ENCODE data around the gene FBXL3. TPM values are rescaled to one million over a fixed set of nuclear protein-coding genes. Genes with fewer than 3 reads are reported as not detected.
"Not testable (repeated sequence)": the region's sequence is repeated elsewhere in the genome, so short reads cannot be mapped to it uniquely, and the experiment has no call there.

FBXL3 gene
- total and polyA plus RNA-seq, 9 donors = 38.0 to 94.4 (median 54.9) TPM

- Histone ChIP-seq H3K27me3 (no peaks in the 10 kb centered on the region), H3K4me3 (no peak overlapping the region), H3K4me1 (ENCODE audit: insufficient read depth) (no peaks in the 10 kb centered on the region), H3K27ac (no peak overlapping the region), H3K36me3 (no peaks in the 10 kb centered on the region), H3K9me3 (no peaks in the 10 kb centered on the region)
- 95 to 98% (median 97%) methylated on average over 6 of the region's 6 CpGs for WGBS, 3 donors
- intact Hi-C loops (cut with DNase I) = no loop called here
- DNase-seq = no peak
- no peak for TF ChIP-seq EP300 (IDR thresholded peaks at IDR 0.05)
- TF ChIP-seq POLR2A (IDR thresholded peaks at IDR 0.05) = no peak
- no peak for TF ChIP-seq CTCF (IDR thresholded peaks at IDR 0.05)
Observed at GRCh38 chr13:76967031-76967430, 59.9 kb downstream of the FBXL3 start.

- Histone ChIP-seq H3K4me3 (no peak overlapping the region), H3K9me3 (peaks cover 0 to under 1% of the 10 kb centered on the region in 2 donors), H3K4me1 (ENCODE audit: insufficient read depth) (no peaks in the 10 kb centered on the region), H3K27ac (no peak overlapping the region), H3K27me3 (no peaks in the 10 kb centered on the region), H3K36me3 (no peaks in the 10 kb centered on the region)
- DNase-seq = peak; percentile 62 to 82 (median 74)
- TF ChIP-seq EP300 (IDR thresholded peaks at IDR 0.05) = no peak
- TF ChIP-seq POLR2A (IDR thresholded peaks at IDR 0.05) = no peak
- TF ChIP-seq CTCF (IDR thresholded peaks at IDR 0.05) = no peak
- intact Hi-C loops (cut with DNase I) = no loop called here
- WGBS, 3 donors = 13 to 28% (median 21%) methylated on average over 6 of the region's 6 CpGs
Observed at GRCh38 chr13:76965759-76966421, 61.1 kb downstream of the FBXL3 start.

DNA sequence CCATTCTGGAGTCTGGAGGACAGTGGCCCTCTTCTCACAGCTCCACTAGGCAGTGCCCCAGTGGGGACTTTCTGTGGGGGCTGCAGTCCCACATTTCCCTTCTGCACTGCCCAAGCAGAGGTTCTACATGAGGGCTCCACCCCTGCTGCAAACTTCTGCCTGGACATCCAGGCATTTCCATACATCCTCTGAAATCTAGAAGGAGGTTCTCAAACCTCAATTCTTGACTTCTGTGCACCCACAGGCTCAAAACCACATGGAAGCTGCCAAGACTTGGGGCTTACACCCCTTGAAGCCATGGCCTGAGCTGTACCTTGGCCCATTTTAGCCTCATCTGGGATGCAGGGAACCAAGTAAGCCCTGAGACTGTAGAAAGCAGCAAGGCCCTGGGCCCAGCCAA is 67.2 kb downstream of the FBXL3 start:
- H3K9me3 ChIP-seq; H3K36me3 ChIP-seq; H3K4me3 ChIP-seq; intact Hi-C loops (cut with DNase I); DNase-seq; H3K4me1 ChIP-seq (ENCODE audit: insufficient read depth); H3K27ac ChIP-seq; H3K27me3 ChIP-seq: not testable (repeated sequence)

- Histone ChIP-seq H3K27me3 (no peaks in the 10 kb centered on the region), H3K9me3 (peaks cover 0 to 7% of the 10 kb centered on the region in 2 donors), H3K36me3 (no peaks in the 10 kb centered on the region), H3K27ac (no peak overlapping the region), H3K4me1 (ENCODE audit: insufficient read depth) (no peaks in the 10 kb centered on the region), H3K4me3 (no peak overlapping the region)
- 76 to 77% (median 76%) methylated on average over 4 of the region's 4 CpGs for WGBS, 3 donors
- TF ChIP-seq EP300 (IDR thresholded peaks at IDR 0.05) (no peak), CTCF (IDR thresholded peaks at IDR 0.05) (no peak), POLR2A (IDR thresholded peaks at IDR 0.05) (no peak)
- no peak for DNase-seq
- intact Hi-C loops (cut with DNase I) = no loop called here
Observed at GRCh38 chr13:76958841-76959432, 68.0 kb downstream of the FBXL3 start.

DNA sequence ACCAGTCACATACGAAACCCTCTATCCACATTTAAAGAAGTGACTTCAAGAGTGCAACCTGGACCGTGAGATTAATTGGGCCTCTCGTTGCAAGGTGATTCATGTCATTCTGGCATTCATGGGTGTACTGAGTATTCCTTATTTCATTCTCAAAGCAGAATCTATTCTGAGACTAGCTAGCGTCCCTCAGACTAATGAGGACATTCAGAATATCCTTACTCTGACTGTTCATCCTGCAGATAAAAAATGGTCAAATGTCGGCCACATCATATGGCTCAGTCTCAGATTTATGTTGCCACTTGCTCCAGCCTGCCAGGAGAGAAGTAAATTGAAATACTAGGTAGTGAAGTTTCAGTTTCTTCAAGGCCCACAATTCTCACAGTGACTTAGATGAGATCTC is 71.3 kb downstream of the FBXL3 start:
- Histone ChIP-seq H3K4me3 (no peak overlapping the region), H3K27ac (no peak overlapping the region), H3K4me1 (ENCODE audit: insufficient read depth) (no peaks in the 10 kb centered on the region), H3K36me3 (no peaks in the 10 kb centered on the region), H3K27me3 (no peaks in the 10 kb centered on the region), H3K9me3 (peaks cover 0 to 4% of the 10 kb centered on the region in 2 donors)
- intact Hi-C loops (cut with DNase I) = no loop called here
- no peak for TF ChIP-seq CTCF (IDR thresholded peaks at IDR 0.05)
- TF ChIP-seq EP300 (IDR thresholded peaks at IDR 0.05) = no peak
- TF ChIP-seq POLR2A (IDR thresholded peaks at IDR 0.05) = no peak
- no peak for DNase-seq
- WGBS, 3 donors = 70 to 75% (median 72%) methylated on average over 5 of the region's 5 CpGs

Data from ovary (tissue), 9 donors.